ENCODE data around the gene RAPGEF3.

The RAPGEF3 gene

GRCh38 chr12:47789712-47790489, 31.2 kb upstream of the RAPGEF3 start:
- no peak for DNase-seq

GRCh38 chr12:47789141-47789540, 30.5 kb upstream of the RAPGEF3 start:
- DNase-seq: no peak

- DNase-seq: no peak
Measured at GRCh38 chr12:47787596-47788319, 29.1 kb upstream of the RAPGEF3 start.

- DNase-seq: no peak
Measured at GRCh38 chr12:47786662-47787280, 28.1 kb upstream of the RAPGEF3 start.

- no peak for DNase-seq
Measured at GRCh38 chr12:47785887-47786661, 27.4 kb upstream of the RAPGEF3 start.

- DNase-seq: no peak
Measured at GRCh38 chr12:47785036-47785886, 26.6 kb upstream of the RAPGEF3 start.

GRCh38 chr12:47783821-47784819, 25.4 kb upstream of the RAPGEF3 start:
- no peak for DNase-seq

GRCh38 chr12:47783024-47783755, 24.5 kb upstream of the RAPGEF3 start:
- no peak for DNase-seq

GRCh38 chr12:47782372-47782770, 23.7 kb upstream of the RAPGEF3 start:
- DNase-seq: no peak

- no peak for DNase-seq
Measured at GRCh38 chr12:47781479-47782371, 23.0 kb upstream of the RAPGEF3 start.

GRCh38 chr12:47779943-47780504, 21.3 kb upstream of the RAPGEF3 start:
- DNase-seq: no peak

GRCh38 chr12:47779301-47779942, 20.7 kb upstream of the RAPGEF3 start:
- DNase-seq: peak; percentile 86 to 92 (median 90)

GRCh38 chr12:47778881-47779280, 20.2 kb upstream of the RAPGEF3 start:
- DNase-seq: no peak

- DNase-seq: peak; percentile 25 to 51 (median 45)
Measured at GRCh38 chr12:47777741-47778558, 19.3 kb upstream of the RAPGEF3 start.

- DNase-seq: no peak
Measured at GRCh38 chr12:47777151-47777550, 18.5 kb upstream of the RAPGEF3 start.

GRCh38 chr12:47776471-47777143, 17.9 kb upstream of the RAPGEF3 start:
- peak; percentile 66 to 70 (median 69) for DNase-seq
